ENCODE measurements around the gene MARF1.

The MARF1 gene

GRCh38 chr16:15604460-15605440, 38.2 kb downstream of the MARF1 start:
- H3K27me3 ChIP-seq (replicated peaks; ENCODE audit: control insufficient read depth, insufficient read depth, low read length) = no peaks in the 10 kb centered on the region
- DNase-seq (ENCODE audit: extremely low read depth, insufficient read length) = no peak
- peaks cover 35% of the 10 kb centered on the region for H3K36me3 ChIP-seq (ENCODE audit: control insufficient read depth, insufficient read depth, low read length)
- no peak overlapping the region for H3K4me3 ChIP-seq (replicated peaks; ENCODE audit: low read depth, low read length)
- no peak for TF ChIP-seq CTCF (IDR thresholded peaks at IDR 0.05; ENCODE audit: insufficient read depth, low read length, poor library complexity, severe bottlenecking)

GRCh38 chr16:15602285-15603044, 40.5 kb downstream of the MARF1 start:
- no peak for DNase-seq (ENCODE audit: extremely low read depth, insufficient read length)
- no peak for TF ChIP-seq CTCF (IDR thresholded peaks at IDR 0.05; ENCODE audit: insufficient read depth, low read length, poor library complexity, severe bottlenecking)
- no peaks in the 10 kb centered on the region for H3K27me3 ChIP-seq (replicated peaks; ENCODE audit: control insufficient read depth, insufficient read depth, low read length)
- no peak overlapping the region for H3K4me3 ChIP-seq (replicated peaks; ENCODE audit: low read depth, low read length)
- H3K36me3 ChIP-seq (ENCODE audit: control insufficient read depth, insufficient read depth, low read length) = peaks cover 44% of the 10 kb centered on the region

GRCh38 chr16:15601212-15601879, 41.6 kb downstream of the MARF1 start:
- DNase-seq (ENCODE audit: extremely low read depth, insufficient read length) = no peak
- no peak for TF ChIP-seq CTCF (IDR thresholded peaks at IDR 0.05; ENCODE audit: insufficient read depth, low read length, poor library complexity, severe bottlenecking)
- H3K36me3 ChIP-seq (ENCODE audit: control insufficient read depth, insufficient read depth, low read length) = peaks cover 43% of the 10 kb centered on the region
- no peaks in the 10 kb centered on the region for H3K27me3 ChIP-seq (replicated peaks; ENCODE audit: control insufficient read depth, insufficient read depth, low read length)
- no peak overlapping the region for H3K4me3 ChIP-seq (replicated peaks; ENCODE audit: low read depth, low read length)

GRCh38 chr16:15599303-15600070, 43.5 kb downstream of the MARF1 start:
- no peaks in the 10 kb centered on the region for H3K27me3 ChIP-seq (replicated peaks; ENCODE audit: control insufficient read depth, insufficient read depth, low read length)
- no peak overlapping the region for H3K4me3 ChIP-seq (replicated peaks; ENCODE audit: low read depth, low read length)
- no peak for DNase-seq (ENCODE audit: extremely low read depth, insufficient read length)
- no peak for TF ChIP-seq CTCF (IDR thresholded peaks at IDR 0.05; ENCODE audit: insufficient read depth, low read length, poor library complexity, severe bottlenecking)
- H3K36me3 ChIP-seq (ENCODE audit: control insufficient read depth, insufficient read depth, low read length) = peaks cover 34% of the 10 kb centered on the region

GRCh38 chr16:15598648-15599190, 44.2 kb downstream of the MARF1 start:
- H3K36me3 ChIP-seq (ENCODE audit: control insufficient read depth, insufficient read depth, low read length) = peaks cover 31% of the 10 kb centered on the region
- no peak for TF ChIP-seq CTCF (IDR thresholded peaks at IDR 0.05; ENCODE audit: insufficient read depth, low read length, poor library complexity, severe bottlenecking)
- no peak for DNase-seq (ENCODE audit: extremely low read depth, insufficient read length)
- no peak overlapping the region for H3K4me3 ChIP-seq (replicated peaks; ENCODE audit: low read depth, low read length)
- no peaks in the 10 kb centered on the region for H3K27me3 ChIP-seq (replicated peaks; ENCODE audit: control insufficient read depth, insufficient read depth, low read length)

All from GM06990 (cell line).